Right cardiac atrium (tissue), 5 donors: ENCODE measurements around the gene UXT. TPM values are rescaled to one million over a fixed set of nuclear protein-coding genes. Genes with fewer than 3 reads are reported as not detected.

Experiments
- ATAC-seq, 2 donors: fragments of 200-7000 bp; cut with Tn5 transposase; one replicate each; pipeline versions ENCODE4 v1.8.0 to v1.9.1; 2020; ENCODE audit warnings: moderate library complexity in 2 of 2, mild to moderate bottlenecking in 1 of 2
- DNase-seq, 3 donors: peaks; one replicate each; pipeline ENCODE4 v3.0.0-alpha.2; 2020
- H3K27ac ChIP-seq: one replicate; pipeline ENCODE4 v1.5.1; 2013; ENCODE audit warnings: mild to moderate bottlenecking, low read length, control low read depth, moderate library complexity
- H3K27me3 ChIP-seq: one replicate; pipeline ENCODE4 v1.6.1; 2013; ENCODE audit not compliant: control insufficient read depth, insufficient read depth
- H3K4me1 ChIP-seq: one replicate; pipeline ENCODE4 v1.6.1; 2013; ENCODE audit warnings: low read length; ENCODE audit not compliant: control insufficient read depth, insufficient read depth
- H3K4me3 ChIP-seq: one replicate; pipeline ENCODE4 v1.5.1; 2013; ENCODE audit warnings: low read length, control low read depth
- H3K9me3 ChIP-seq: one replicate; pipeline ENCODE4 v1.6.1; 2013; ENCODE audit warnings: low read length; ENCODE audit not compliant: control insufficient read depth
- WGBS: extraction: QIAGEN DNeasy Blood & Tissue Kit; methylation state at CpG from one replicate; pipeline ENCODE4 v1.1.7; 2013; 5-methylcytosine and 5-hydroxymethylcytosine counted together
- intact Hi-C, 4 donors: fragments of 100-400 bp; cut with DNase I; formaldehyde crosslinking; loops; one replicate each; pipeline versions ENCODE4 v1.11.0 to v1.14.0; 2022 to 2023
- polyA plus RNA-seq: library from polyadenylated mRNA; stranded (reverse); fragments of 200-250 nt; gene quantifications from one replicate; pipeline ENCODE4 v1.2.3, GENCODE V29; 2013
- total RNA-seq, 4 donors: library from RNA; stranded (reverse); fragmentation: NEBNext Ultra II Directional; extraction: Animal tissue kit (Norgen Biotek cat#: 25700); gene quantifications; one replicate each; pipeline ENCODE4 v1.2.1, GENCODE V29; 2021
- donor health status: healthy with polysubstance abuse.
- donor health status: DM: no; HTN: yes; CAD: no.
- donor health status: DM: no; HTN: no; CAD: no.
- donor health status: DM: no; HTN: yes; CAD: no; lungs with severe emphysema.
- donor health status: DM: yes; HTN: yes; CAD: no.

The UXT gene
- total and polyA plus RNA-seq, 5 donors, result 97.8 to 155 (median 105) TPM

DNA sequence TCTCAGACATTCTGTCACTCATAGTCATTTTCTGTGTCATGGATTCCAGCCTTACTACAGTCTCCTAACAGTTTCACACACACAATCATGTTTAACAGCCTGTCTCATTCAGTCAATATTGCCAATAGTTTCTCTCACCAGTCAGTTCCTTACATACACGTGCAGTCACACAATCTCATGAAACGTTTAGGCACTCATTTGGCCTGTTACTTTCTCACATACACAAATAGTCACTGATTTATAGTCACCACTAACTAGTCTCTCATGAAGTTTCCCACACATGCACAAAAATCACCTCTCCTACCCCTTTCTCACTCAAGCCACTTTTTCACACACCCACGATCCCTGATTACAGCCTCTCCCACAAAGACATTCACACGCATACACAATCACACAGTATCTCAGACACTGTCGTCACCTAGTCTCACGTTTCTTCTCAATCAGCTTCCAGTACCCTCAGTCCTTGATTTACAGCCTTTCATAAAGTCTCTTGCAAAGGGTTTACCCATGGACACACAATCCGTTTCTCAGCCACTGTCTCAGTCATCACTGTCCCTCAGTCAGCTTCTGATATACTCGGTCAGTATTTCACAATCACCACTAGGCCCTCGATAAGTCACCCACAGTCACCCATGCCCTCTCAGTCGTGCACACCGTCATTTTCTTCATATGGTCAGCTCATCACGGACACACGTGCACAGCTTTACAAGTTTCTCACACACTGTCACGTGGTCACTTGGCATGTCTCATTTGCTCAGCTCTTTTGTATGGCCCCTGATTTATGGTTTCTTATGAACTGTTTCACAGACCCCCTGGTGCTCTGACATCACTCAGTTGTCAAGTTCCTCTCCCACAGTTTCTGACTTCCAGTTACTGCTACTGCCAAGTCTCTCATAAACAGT, 25.0 kb downstream of the UXT start:
- 57% methylated on average over 14 of the region's 14 CpGs for WGBS
- no peaks in the 10 kb centered on the region for H3K4me1 ChIP-seq
- ATAC-seq (no peak), DNase-seq (peak in 1 of 3 donors; percentile 11)
- no peaks in the 10 kb centered on the region for H3K27me3 ChIP-seq
- no peak overlapping the region for H3K4me3 ChIP-seq
- H3K27ac ChIP-seq, result no peak overlapping the region
- H3K9me3 ChIP-seq, result no peaks in the 10 kb centered on the region
- intact Hi-C loops, result no loop called here

DNA sequence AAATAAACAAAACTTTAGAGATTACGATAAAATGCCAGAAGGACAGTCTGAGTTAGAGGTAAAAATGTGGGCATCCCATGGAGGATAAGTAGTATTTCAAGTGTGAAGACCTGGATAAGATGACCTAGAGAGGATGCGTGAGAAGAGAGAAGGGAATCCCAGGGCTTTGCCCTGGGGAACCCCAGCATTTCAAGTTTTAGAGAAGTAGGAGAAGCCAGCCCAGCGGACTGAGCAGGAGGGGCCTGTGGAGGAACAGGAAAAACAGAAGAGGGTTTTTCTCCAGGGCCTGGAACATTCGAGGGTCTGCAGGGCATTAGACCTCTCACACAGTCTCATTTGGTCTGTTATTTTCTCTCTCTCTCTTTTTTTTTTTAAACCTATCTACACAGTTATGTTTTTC, 26.3 kb downstream of the UXT start:
- no peaks in the 10 kb centered on the region for H3K9me3 ChIP-seq
- H3K4me3 ChIP-seq, result no peak overlapping the region
- DNase-seq, result no peak
- WGBS, result 67% methylated on average over 4 of the region's 4 CpGs
- H3K4me1 ChIP-seq, result no peaks in the 10 kb centered on the region
- ATAC-seq, result no peak
- intact Hi-C loops, result no loop called here
- no peak overlapping the region for H3K27ac ChIP-seq
- no peaks in the 10 kb centered on the region for H3K27me3 ChIP-seq

DNA sequence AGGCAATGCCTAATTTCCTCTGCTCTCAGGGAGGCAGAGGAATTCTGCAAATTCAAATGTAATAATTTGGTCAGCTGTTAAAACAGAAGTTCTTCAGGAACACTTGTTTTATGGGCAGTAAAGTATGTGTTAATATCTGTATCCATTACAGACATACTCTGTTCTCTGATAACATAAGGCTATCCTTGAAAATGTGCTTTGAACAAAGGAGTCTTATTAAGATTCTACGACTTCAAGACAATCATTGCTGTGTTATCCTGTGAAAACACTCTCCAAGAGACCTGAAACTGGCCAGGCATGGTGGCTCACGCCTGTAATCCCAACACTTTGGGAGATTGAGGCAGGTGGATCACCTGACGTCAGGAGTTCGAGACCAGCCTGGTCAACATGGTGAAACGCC, 27.3 kb downstream of the UXT start:
- intact Hi-C loops, result no loop called here
- ATAC-seq (no peak), DNase-seq (no peak)
- no peaks in the 10 kb centered on the region for H3K9me3 ChIP-seq
- H3K27me3 ChIP-seq, result no peaks in the 10 kb centered on the region
- H3K4me3 ChIP-seq, result no peak overlapping the region
- H3K4me1 ChIP-seq, result no peaks in the 10 kb centered on the region
- WGBS, result 85% methylated on average over 5 of the region's 5 CpGs
- H3K27ac ChIP-seq, result no peak overlapping the region

DNA sequence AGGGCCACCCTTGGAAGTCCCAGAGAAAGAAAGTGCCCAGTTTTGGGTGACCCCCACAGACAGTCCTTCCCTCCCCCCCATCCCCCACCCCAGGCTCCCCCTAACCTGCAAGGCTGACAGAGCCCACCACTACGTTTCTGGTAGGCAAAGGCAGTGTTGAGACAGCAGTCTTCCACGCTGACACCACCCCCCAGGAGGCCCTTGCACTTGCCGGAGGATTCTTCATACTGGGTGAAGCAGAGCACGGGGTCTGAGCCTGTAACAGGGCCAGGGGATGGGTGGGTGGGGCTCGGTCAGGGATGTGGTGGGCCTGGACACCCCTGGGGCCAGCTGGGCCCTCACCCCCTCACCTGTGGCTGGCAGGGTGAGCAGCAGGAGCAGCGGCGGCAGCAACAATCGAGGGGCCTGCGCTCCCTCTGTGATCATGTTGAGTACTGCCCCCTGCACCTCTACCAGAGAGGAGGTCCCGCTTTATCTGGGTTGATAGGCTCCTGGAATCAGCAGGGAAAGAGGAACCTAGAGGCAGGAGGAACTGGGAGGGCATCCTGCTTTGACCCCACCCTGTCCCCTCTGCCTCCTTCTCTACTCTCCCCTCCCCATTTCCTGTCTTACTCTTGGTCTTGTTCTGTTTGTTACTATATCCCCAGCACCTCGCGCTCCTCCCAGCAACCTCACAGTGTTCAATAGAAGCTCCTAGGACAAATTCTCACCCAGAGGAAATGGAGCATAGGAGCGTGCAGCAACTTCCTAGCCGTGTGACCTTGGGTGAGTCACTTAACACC, 29.4 kb downstream of the UXT start, which contains the start of gene CFP:
Gene CFP (minus strand): TSS at position 512 of the 782 bp plus-strand sequence. CDS start 86 bp downstream, at position 426.
- Histone ChIP-seq H3K4me3 (peak within 1 kb of the TSS; percentile 20), H3K4me1 (no peaks in the 10 kb centered on the region), H3K9me3 (no peaks in the 10 kb centered on the region), H3K27me3 (no peaks in the 10 kb centered on the region), H3K27ac (peak within 1 kb of the TSS; percentile 2)
- intact Hi-C loops, result no loop called here
- peak; percentile 65 to 71 for ATAC-seq
- WGBS, result 35% methylated on average over 14 of the region's 14 CpGs
- DNase-seq, result no peak

DNA sequence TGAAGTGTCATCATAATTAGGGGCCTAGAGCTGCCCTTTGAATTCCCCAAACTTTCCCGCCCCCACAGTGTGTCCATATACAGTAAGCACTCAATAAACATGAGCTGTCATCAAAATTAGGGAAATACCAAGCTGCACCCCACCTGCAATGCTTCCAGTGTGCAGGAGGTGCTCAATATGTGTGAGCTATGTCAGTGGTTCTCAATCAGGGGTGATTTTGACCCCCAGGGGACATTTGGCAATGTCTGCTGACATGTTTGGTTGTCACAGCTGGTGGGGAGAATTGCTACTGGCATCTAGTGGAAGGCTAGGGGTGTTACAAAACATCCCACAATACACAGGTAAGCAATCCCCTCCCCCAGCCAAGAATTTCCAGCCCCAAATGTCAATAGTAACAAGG, 30.0 kb downstream of the UXT start:
- no peaks in the 10 kb centered on the region for H3K9me3 ChIP-seq
- H3K27ac ChIP-seq, result no peak overlapping the region
- H3K4me1 ChIP-seq, result no peaks in the 10 kb centered on the region
- no peaks in the 10 kb centered on the region for H3K27me3 ChIP-seq
- 93% methylated on average over 1 of the region's 1 CpG for WGBS
- intact Hi-C loops, result no loop called here
- no peak for ATAC-seq
- peak overlapping the region; percentile 20 for H3K4me3 ChIP-seq
- no peak for DNase-seq

DNA sequence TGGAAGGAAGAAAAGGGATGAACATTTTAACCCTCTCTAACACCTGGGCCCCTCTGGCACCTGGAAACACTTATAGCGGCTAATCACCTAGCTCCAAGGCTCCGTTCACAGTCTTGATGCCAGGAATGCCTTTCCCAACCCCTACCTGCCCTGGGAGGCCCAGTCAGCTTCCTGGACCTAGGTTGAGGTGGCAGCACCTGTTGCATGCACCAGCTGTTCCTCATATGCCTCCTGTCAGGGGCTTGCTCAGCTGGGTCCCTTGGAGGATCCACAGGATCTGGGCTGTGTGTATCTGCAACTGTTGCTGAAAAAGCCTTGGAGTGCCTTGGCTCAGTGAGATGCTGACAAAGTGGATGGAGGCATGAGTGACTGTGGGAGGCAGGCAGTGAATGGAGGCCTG, 33.6 kb downstream of the UXT start:
- H3K4me1 ChIP-seq, result no peaks in the 10 kb centered on the region
- H3K9me3 ChIP-seq, result no peaks in the 10 kb centered on the region
- DNase-seq (no peak), ATAC-seq (no peak)
- intact Hi-C loops, result no loop called here
- H3K4me3 ChIP-seq, result no peak overlapping the region
- WGBS, result 92% methylated on average over 2 of the region's 2 CpGs
- no peaks in the 10 kb centered on the region for H3K27me3 ChIP-seq
- H3K27ac ChIP-seq, result no peak overlapping the region

DNA sequence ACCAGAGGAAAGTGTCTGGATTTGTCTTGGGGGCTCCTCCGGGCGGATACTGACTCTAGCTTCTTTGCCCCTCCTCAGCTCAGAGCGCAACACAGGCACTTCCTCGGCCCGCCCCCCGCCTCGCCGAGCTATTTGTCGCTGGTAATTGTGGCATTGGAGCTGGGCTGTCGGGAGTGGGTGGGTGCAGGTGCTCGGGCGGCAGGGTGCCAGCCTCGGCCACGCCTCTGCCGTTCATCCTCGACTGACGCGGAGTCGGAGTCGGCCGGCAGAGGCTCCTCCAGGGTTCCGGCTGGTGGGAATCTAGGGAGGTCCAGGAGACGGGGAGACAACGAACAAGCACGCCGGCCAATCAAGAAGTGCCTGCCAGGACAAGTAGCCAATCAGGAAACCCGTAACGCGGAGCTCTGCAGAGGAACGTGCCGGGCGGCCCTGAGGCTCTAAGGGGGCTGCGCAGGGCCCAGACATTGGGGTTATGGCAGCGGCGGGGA, 35.4 kb downstream of the UXT start:
- Histone ChIP-seq H3K9me3 (no peaks in the 10 kb centered on the region), H3K27ac (no peak overlapping the region), H3K27me3 (no peaks in the 10 kb centered on the region), H3K4me3 (peak overlapping the region; percentile 18), H3K4me1 (no peaks in the 10 kb centered on the region)
- ATAC-seq (peak; percentile 68 to 74), DNase-seq (peak; percentile 58 to 84 (median 69))
- 2% methylated on average over 35 of the region's 35 CpGs for WGBS
- intact Hi-C loops, result no loop called here

DNA sequence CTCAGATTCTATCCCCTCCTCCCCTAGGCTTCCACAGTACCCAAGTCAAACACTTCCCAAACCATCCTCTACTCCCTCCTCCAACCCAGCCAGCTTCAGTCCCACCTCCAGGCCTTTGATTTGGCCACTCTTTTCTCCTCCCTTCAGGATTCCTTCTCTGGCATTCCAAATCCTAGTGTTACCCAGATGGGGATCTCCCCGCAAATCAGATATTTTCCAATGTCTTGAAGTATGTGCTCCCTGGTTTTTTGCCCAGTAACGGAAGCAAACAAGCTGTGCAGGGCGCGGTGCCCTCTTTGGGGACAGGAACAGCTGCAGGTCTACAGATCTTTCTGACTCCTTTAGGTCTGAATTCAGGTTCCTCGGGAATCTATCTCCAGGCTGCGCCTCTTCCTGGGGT, 37.1 kb downstream of the UXT start:
- H3K4me1 ChIP-seq, result no peaks in the 10 kb centered on the region
- intact Hi-C loops, result no loop called here
- H3K4me3 ChIP-seq, result no peak overlapping the region
- DNase-seq, result no peak
- WGBS, result 84% methylated on average over 6 of the region's 6 CpGs
- no peak for ATAC-seq
- no peak overlapping the region for H3K27ac ChIP-seq
- no peaks in the 10 kb centered on the region for H3K27me3 ChIP-seq
- no peaks in the 10 kb centered on the region for H3K9me3 ChIP-seq

DNA sequence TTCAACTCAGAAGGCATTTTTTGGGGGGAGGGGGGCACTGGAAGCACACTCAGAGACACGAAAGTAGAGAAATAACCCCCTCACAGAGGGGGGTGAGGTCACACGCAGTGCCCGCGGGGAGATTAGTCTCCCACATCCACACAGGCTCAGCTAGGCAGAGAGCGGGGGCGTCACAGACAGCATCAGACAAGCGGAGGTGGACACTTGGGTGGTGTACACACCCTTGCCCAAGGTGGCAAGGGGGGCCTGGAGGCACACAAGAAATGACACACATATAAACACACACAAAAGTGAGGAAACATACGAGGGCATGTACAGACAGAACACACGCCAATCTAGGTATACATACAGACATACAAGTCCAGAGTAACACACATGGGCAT, 38.7 kb downstream of the UXT start:
- Histone ChIP-seq H3K9me3 (no peaks in the 10 kb centered on the region), H3K27ac (no peak overlapping the region), H3K4me1 (no peaks in the 10 kb centered on the region), H3K27me3 (no peaks in the 10 kb centered on the region), H3K4me3 (no peak overlapping the region)
- DNase-seq (no peak), ATAC-seq (peak in 1 of 2 donors; percentile 5)
- 47% methylated on average over 9 of the region's 9 CpGs for WGBS
- intact Hi-C loops, result no loop called here

DNA sequence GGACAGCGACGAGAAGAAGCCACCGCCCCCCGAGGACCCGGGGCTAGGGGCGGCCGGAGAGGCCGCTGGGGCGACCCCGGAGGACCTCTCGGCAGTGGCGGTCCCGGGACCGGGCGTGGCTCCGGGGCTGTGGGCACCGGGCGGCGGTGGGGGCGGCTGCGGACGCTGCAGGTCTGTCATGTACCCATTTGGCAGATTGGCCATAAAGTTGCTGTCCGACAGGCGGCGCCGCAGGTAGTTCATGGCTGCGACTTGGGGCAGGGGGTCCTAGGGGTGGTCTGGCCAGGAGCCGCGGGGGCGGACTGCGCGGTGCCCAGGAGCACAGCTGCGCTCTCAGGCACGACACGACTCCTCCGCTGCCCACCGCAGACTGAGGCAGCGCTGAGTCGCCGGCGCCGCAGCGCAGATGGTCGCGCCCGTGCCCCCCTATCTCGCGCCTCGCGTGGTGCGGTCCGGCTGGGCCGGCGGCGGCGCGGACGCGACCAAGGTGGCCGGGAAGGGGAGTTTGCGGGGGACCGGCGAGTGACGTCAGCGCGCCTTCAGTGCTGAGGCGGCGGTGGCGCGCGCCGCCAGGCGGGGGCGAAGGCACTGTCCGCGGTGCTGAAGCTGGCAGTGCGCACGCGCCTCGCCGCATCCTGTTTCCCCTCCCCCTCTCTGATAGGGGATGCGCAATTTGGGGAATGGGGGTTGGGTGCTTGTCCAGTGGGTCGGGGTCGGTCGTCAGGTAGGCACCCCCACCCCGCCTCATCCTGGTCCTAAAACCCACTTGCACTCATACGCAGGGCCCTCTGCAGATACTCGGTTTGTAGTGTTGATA, 39.3 kb downstream of the UXT start, which contains the start of gene SYN1:
Gene SYN1 (minus strand): TSS at position 372 of the 817 bp plus-strand sequence. CDS start 129 bp downstream, at position 243.
- WGBS, result 2% methylated on average over 88 of the region's 88 CpGs
- intact Hi-C loops, result no loop called here
- Histone ChIP-seq H3K4me1 (no peaks in the 10 kb centered on the region), H3K27me3 (no peaks in the 10 kb centered on the region), H3K9me3 (no peaks in the 10 kb centered on the region), H3K27ac (no peak within 1 kb of the TSS), H3K4me3 (peak within 1 kb of the TSS; percentile 25)
- DNase-seq (peak; percentile 87 to 94 (median 93)), ATAC-seq (peak; percentile 92 to 94)
